ENCODE measurements around the gene ZNF526.
A peak's percentile ranks its signal among the peaks of the same experiment; 100 is the strongest.

Gene ZNF526, protein sequence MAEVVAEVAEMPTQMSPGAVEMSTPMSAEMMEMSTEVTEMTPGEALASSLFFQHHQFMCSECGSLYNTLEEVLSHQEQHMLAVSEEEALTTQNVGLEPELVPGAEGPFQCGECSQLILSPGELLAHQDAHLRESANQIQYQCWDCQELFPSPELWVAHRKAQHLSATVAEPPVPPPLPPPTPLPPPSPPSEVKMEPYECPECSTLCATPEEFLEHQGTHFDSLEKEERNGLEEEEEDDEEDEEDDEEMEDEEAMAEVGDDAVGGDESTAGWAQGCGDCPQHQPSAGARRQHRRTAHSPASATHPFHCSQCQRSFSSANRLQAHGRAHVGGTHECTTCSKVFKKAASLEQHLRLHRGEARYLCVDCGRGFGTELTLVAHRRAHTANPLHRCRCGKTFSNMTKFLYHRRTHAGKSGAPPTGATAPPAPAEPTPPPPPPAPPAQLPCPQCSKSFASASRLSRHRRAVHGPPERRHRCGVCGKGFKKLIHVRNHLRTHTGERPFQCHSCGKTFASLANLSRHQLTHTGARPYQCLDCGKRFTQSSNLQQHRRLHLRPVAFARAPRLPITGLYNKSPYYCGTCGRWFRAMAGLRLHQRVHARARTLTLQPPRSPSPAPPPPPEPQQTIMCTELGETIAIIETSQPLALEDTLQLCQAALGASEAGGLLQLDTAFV

DNA sequence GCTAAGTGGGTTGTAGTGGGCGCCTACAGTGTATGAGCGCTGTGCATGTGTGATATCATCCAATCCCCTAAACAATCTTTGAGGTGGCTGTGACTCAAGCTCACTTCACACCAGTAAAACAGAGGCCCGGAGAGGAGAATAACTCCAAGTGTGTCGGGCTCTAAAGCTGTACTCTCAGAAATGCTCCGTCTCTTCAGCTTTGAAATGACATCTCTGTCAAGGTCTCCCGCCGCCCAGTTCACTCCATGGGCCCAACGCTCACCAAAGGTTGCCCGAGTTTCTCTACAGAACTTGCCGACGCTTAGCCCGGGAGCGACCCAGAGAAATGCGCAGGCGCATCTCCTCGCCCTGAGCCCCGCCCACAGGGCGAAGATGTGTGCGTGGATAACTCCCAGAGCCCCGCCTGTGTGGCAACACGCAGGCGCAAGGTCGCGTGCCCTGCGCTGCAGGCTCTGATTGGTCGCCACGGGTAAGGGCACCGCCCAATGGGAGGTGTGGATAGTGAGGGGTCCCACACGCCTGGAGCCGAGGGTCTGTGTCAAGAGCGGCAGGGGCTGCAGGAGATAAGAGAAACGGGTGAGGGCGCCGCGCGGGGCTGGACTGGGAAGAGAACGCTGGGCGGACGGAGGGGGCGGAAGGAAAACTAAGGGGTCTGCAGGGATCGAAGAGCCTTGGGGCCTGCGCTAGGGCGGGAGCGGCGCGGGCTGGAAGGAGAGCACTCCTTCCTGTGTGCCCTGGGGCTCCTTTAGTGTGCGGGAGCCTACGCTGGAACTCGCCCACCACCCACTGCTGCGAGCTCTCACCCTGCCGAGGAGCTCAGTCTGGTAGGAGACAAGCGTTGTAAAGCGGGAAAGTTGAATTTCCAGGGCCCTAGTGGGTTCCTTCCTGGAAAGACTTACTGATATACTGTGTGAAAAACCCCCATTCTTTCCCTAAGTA lies at the start of gene ZNF526:
ZNF526 (plus strand) TSS at position 501 of the 939 bp plus-strand sequence. CDS start 4,092 bp downstream, outside the sequence.
- Mint-ChIP-seq H3K27me3 (no peaks in the 10 kb centered on the region), H3K9me3 (no peaks in the 10 kb centered on the region), H3K4me3 (peak within 1 kb of the TSS; percentile 91 to 96), H3K4me1 (peaks cover 41 to 64% of the 10 kb centered on the region in 2 donors), H3K36me3 (peaks cover 21 to 36% of the 10 kb centered on the region in 2 donors), H3K27ac (peak within 1 kb of the TSS; percentile 95)
- DNase-seq = peak; percentile 97
- ATAC-seq (replicated peaks) = peak; percentile 85 to 87

DNA sequence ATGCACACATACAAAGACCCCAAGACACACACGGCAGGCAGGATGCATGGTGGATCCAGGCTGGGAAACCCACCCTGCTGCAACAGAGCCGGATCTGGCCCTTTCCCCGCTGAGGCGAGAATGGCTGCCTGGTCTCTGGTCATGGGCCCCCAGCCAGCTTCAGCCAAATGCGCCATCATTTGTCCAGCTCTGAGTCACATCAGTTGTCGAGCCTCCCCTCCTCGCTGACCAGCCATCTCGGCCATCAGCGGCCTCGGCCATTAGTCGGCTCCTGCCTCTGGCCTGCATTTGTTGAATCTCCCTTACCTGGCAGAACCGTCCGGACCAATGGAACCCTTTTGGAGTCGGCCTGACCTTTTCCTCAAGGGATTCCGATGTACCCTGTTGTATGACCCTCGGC lies 49.4 kb upstream of the ZNF526 start:
- Mint-ChIP-seq H3K27me3 (peaks cover 9 to 17% of the 10 kb centered on the region in 2 donors), H3K4me3 (no peak overlapping the region), H3K36me3 (no peaks in the 10 kb centered on the region), H3K4me1 (peaks cover 1 to 7% of the 10 kb centered on the region in 2 donors), H3K27ac (no peak overlapping the region), H3K9me3 (no peaks in the 10 kb centered on the region)
- no peak for DNase-seq
- no peak for ATAC-seq (replicated peaks)

DNA sequence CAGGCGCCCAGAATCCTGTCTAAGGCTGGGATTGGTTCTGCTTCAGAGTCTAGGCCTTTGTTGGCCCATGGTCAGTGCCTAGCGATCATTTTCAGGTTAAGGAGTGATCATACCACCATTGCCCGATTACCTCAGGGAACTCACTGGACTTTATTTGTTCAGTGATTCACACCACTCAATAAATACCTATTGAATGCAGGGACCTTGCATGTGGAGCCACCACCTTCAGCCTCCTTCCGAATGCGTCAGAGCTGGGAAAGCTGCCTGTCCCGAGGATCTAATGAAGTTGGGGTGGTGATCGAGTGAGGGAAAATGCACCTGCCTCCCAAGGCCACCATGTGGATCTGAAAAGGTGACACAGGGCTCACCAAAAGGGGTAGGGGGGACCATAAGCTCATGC lies 47.9 kb upstream of the ZNF526 start:
- Mint-ChIP-seq H3K36me3 (no peaks in the 10 kb centered on the region), H3K27ac (no peak overlapping the region), H3K4me1 (peaks cover 6 to 16% of the 10 kb centered on the region in 2 donors), H3K4me3 (no peak overlapping the region), H3K27me3 (peaks cover 17 to 25% of the 10 kb centered on the region in 2 donors), H3K9me3 (no peaks in the 10 kb centered on the region)
- DNase-seq (no peak), ATAC-seq (replicated peaks) (no peak)

DNA sequence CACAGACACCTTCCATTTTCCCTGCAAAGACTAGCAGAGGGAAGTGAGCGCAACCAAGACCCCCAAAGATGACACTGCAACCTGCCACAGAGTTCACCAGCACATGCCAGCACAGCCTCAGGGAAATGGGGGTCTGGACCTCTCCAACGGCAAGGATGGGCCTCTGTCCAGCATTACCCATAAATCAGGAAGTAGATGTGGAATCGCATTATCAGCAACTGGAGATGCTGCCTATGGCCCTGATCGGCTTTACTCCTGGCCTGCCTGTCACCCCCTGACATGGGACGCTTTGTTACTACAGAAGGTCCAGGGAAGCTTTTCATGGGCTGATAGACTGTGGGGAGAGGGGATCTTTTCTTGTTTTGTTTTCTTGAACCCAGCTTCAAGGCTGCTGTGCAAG lies 46.4 kb upstream of the ZNF526 start:
- peaks cover 6 to 16% of the 10 kb centered on the region in 2 donors for H3K4me1 Mint-ChIP-seq
- H3K4me3 Mint-ChIP-seq = no peak overlapping the region
- H3K36me3 Mint-ChIP-seq = no peaks in the 10 kb centered on the region
- H3K27me3 Mint-ChIP-seq = peaks cover 17 to 20% of the 10 kb centered on the region in 2 donors
- H3K9me3 Mint-ChIP-seq = no peaks in the 10 kb centered on the region
- DNase-seq (no peak), ATAC-seq (replicated peaks) (no peak)
- H3K27ac Mint-ChIP-seq = no peak overlapping the region

DNA sequence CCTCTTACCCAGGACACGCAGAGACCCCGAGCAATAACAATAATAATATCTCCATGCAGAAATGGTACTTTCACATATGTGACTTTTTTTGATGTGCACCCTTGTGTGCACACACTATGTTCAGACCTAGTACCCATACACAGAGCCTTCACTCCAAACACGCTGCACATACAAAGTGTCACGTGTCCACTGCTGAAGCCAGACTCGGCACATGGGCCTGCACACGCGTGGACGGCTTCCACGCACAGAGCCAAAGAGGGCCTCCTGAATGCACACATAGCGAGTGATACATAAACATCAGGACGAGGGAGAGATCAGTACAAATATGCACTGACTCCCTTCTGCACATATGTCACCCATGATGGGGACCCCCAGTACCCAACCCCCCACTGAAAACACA lies 45.9 kb upstream of the ZNF526 start:
- no peak for ATAC-seq (replicated peaks)
- Mint-ChIP-seq H3K27ac (no peak overlapping the region), H3K36me3 (no peaks in the 10 kb centered on the region), H3K4me3 (no peak overlapping the region), H3K27me3 (peaks cover 17 to 20% of the 10 kb centered on the region in 2 donors), H3K9me3 (no peaks in the 10 kb centered on the region), H3K4me1 (peaks cover 6 to 16% of the 10 kb centered on the region in 2 donors)
- DNase-seq = no peak

DNA sequence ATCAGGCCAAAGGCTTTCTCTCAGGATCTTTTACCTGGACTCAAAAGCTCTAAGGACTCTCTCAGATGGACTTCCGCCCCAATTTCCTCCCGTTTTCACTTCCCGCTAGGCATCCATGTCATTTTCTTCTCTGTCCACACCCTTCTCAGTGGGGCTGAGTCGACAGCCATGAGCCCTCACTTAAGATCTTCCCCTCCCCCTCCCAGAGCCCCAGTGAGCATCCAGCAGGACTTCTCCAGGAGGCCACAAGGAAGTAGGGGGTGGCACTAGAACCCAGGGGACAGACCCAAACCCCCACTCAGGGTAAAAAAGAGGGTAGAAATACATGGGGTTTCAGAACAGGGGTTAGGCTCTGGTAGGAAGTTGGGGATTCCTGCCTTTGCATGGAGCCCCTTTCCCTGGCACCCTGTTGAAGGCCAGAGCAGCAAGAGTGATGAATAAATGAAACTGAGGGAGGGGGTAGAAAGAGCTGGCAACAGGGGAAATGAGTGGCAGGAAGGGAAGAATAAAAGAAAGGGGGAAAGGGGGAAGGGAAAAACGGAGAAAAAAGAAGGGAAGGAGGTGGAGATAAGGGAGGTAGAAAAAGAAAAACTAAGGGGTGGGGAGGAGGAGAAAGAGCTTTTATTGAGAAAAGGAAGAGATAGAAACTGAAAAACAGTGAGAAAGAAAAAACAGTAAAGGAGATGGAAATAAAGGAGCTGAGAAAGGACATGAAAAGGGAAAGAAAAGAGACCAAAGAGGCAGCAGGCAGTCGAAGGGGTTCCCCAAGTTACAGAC lies 45.0 kb upstream of the ZNF526 start:
- H3K27ac Mint-ChIP-seq = no peak overlapping the region
- ATAC-seq (replicated peaks) (no peak), DNase-seq (no peak)
- peaks cover 20% of the 10 kb centered on the region in 2 donors for H3K27me3 Mint-ChIP-seq
- peaks cover 6 to 16% of the 10 kb centered on the region in 2 donors for H3K4me1 Mint-ChIP-seq
- peak overlapping the region; percentile 1 to 85 for H3K4me3 Mint-ChIP-seq
- H3K36me3 Mint-ChIP-seq = no peaks in the 10 kb centered on the region
- no peaks in the 10 kb centered on the region for H3K9me3 Mint-ChIP-seq

DNA sequence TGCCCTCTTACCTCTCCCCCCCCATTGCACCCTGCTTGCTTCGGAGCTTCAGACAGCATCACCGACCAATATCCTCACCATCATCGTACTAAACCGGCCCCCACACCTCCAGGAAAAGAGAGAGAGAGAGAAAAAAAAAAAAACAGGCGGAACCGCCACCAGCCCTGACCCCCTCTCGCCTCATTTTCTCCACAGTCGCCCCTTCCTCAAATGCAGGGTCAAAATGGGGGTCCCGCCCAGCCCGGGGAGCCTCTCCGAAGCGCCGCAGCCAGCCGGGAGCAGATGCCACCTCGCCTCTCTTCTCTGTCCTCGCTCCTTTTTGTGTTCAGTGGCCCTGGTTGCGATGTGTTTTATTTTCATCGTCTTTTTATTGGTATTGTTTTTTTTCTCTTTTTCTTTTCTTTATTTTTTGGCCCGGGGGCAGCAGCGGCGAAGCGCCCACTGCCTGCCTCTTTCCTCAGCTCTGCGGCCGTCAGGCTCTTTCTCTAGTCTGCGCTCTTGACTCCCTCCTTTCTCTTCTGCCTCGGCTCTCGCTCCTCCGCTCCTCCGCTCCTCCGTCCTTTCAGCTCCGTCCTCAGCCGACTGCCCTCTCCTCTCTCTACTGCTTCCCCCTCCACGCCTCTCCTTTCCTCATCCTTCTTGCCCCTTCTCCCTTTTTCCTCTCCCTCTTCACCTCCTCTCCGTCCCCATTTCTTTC lies 44.0 kb upstream of the ZNF526 start:
- Mint-ChIP-seq H3K4me1 (peaks cover 6 to 16% of the 10 kb centered on the region in 2 donors), H3K27ac (peak overlapping the region; percentile 10), H3K27me3 (peaks cover 20% of the 10 kb centered on the region in 2 donors), H3K4me3 (peak overlapping the region; percentile 81 to 85), H3K9me3 (no peaks in the 10 kb centered on the region), H3K36me3 (no peaks in the 10 kb centered on the region)
- ATAC-seq (replicated peaks) (peak; percentile 38 to 45), DNase-seq (no peak)

DNA sequence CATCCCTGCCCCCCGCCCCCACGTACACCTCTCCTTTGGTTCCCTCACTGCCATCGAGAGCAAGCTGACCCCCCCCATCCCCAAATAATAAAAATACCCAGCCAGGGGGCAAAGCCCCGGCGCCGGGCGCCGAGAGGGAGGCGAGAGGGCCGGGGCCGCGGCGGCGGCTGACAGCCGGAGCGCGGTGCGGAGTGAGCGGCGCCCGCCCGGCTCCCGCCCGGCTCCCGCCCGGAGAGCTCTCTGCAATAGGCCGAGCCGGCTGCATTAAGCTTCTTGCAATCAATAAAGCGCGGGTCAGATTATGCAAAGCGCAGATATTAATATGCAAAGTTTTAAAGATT lies 43.5 kb upstream of the ZNF526 start:
- DNase-seq (no peak), ATAC-seq (replicated peaks) (peak; percentile 57 to 61)
- H3K36me3 Mint-ChIP-seq = no peaks in the 10 kb centered on the region
- H3K9me3 Mint-ChIP-seq = no peaks in the 10 kb centered on the region
- peak overlapping the region; percentile 81 to 85 for H3K4me3 Mint-ChIP-seq
- no peak overlapping the region for H3K27ac Mint-ChIP-seq
- peaks cover 6 to 17% of the 10 kb centered on the region in 2 donors for H3K4me1 Mint-ChIP-seq
- peaks cover 20% of the 10 kb centered on the region in 2 donors for H3K27me3 Mint-ChIP-seq

DNA sequence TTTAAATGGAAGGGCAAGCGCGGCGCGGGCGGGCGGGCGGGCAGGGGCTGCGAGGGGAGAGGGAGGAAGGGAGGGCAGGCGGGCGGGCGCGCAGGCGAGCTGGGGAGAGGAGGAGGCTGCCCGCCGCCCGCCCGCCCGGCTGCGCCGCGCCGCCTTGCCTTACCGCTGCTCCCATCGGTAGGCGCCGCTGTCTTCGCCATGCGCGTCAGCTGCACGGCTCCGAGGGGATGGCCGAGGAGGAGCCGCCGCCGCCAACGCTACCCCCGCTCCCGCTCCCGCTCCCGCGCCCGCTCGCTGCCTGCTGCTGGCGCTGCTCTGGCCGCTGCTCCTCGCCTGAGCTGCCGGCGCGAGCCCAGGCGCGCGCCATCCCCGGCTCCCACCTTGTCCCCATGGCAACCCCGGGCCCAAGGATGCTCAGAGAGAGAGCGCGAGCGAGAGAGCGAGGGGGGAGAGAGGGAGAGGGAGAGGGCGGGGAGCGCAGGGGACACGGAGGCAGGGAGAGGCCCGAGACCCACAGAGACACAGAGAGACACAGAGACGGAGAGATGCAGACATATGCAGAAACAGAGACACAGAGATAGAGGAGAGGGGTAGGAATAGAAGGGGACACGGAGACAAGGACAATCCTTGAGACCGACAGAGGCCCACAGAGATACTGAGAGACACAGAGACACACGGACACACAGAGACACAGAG lies 43.0 kb upstream of the ZNF526 start:
- H3K4me1 Mint-ChIP-seq = peaks cover 10 to 22% of the 10 kb centered on the region in 2 donors
- ATAC-seq (replicated peaks) = peak; percentile 91 to 93
- peak; percentile 67 for DNase-seq
- no peaks in the 10 kb centered on the region for H3K9me3 Mint-ChIP-seq
- no peak overlapping the region for H3K27ac Mint-ChIP-seq
- H3K4me3 Mint-ChIP-seq = peak overlapping the region in 1 of 2 donors; percentile 85
- H3K27me3 Mint-ChIP-seq = peaks cover 20% of the 10 kb centered on the region in 2 donors
- H3K36me3 Mint-ChIP-seq = no peaks in the 10 kb centered on the region

DNA sequence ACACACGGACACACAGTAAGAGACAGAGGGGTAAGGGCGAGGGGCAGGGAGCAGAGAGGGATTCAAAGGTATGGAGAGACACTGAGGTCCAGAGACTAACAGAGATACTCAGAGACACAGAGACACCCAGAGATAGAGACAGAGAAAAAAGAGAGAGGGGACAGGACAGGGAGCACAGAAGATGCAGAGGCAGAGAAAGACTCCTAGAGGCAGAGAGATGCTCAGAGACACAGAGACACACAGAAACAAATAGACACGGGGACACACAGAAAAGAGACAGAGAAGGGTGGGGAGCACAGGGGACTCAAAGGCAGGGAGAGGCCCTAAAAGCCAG lies 42.5 kb upstream of the ZNF526 start:
- peaks cover 15 to 27% of the 10 kb centered on the region in 2 donors for H3K4me1 Mint-ChIP-seq
- ATAC-seq (replicated peaks) (no peak), DNase-seq (no peak)
- no peaks in the 10 kb centered on the region for H3K9me3 Mint-ChIP-seq
- H3K4me3 Mint-ChIP-seq = no peak overlapping the region
- no peak overlapping the region for H3K27ac Mint-ChIP-seq
- peaks cover 20% of the 10 kb centered on the region in 2 donors for H3K27me3 Mint-ChIP-seq
- no peaks in the 10 kb centered on the region for H3K36me3 Mint-ChIP-seq

DNA sequence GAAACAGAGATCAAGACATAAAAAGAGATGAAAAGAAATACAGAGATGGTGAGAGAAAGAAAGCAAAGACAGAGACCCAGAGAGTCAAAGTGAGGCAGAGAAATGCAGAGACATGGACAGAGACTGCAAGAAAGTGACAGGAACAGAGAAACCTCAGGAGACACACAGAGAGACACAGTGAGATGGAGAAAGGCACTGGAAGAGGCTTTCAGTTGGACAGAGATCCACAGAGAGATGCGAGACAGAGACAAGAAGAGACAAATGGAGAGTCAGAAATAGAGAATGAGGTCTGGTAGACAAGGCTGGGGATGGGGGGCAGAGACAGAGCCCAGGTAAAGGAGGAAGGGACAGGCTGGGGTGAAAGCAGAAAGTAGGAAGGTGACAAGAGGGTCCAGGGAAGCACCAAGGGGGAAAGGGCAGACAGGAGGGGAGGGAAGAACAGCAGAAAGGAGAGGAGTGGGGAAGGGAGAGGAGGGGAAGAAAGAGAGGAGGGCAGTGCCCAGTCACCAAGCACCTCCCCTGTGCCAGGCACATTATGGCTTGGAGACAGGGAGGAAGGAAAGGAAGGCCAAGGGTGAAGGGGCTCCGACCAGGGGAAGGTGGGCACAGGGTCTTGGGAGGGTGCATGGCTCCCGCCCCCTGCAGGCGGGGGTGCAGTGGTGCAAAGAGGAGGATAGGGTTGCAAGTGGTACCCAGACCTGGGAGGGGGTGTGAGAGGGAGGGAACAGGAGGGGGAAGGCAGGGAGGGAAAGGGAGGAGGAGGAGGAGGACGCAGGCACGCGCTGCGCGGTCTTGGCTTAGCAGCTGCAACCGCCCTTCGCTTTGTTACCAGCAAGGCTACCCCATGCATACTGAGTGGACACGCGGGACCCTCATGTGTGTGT lies 41.1 kb upstream of the ZNF526 start:
- peak in 1 of 2 donors; percentile 41 for ATAC-seq (replicated peaks)

DNA sequence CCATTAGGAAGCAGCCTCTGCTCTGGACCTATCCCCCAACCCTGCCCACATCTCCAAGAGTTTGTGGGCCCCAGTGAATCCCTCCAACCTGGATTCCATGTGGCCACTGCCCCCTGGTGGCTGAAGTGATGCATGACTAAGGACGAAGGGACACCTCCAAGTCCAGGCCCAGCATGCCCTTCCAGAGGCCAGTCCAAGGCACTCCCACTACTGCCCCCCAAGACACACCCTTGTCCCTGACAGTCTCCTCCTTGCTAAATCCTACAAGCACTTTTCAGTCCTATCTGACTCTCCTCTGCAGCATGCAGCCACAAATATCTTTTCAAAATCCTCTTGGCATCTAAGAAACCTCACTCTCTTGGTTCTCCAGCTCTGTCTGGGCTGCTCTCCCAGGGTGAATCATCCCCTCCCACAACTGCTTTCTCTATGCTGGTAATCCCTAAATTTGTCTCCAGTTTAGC lies 35.7 kb upstream of the ZNF526 start:
- no peak overlapping the region for H3K4me3 Mint-ChIP-seq
- DNase-seq = peak; percentile 44
- H3K9me3 Mint-ChIP-seq = no peaks in the 10 kb centered on the region
- H3K27me3 Mint-ChIP-seq = peaks cover 0 to 3% of the 10 kb centered on the region in 2 donors
- no peaks in the 10 kb centered on the region for H3K36me3 Mint-ChIP-seq
- no peak overlapping the region for H3K27ac Mint-ChIP-seq
- H3K4me1 Mint-ChIP-seq = peaks cover 25 to 31% of the 10 kb centered on the region in 2 donors
- peak; percentile 81 to 83 for ATAC-seq (replicated peaks)

More for the DNA sequence above, 41.1 kb upstream of the ZNF526 start:
- Mint-ChIP-seq H3K27ac (no peak overlapping the region), H3K4me3 (no peak overlapping the region), H3K36me3 (no peaks in the 10 kb centered on the region), H3K4me1 (peaks cover 17 to 30% of the 10 kb centered on the region in 2 donors), H3K9me3 (no peaks in the 10 kb centered on the region), H3K27me3 (peaks cover 20% of the 10 kb centered on the region in 2 donors)
- DNase-seq = no peak
